Prostate gland (tissue), 2 donors: ENCODE results near the gene MNS1.

Source experiments
- POLR2AphosphoS5 ChIP-seq: sonication (generic); formaldehyde crosslinking; IDR thresholded peaks from one replicate; pipeline ENCODE4 v1.6.1; 2017; ENCODE audit warnings: antibody characterized with exemption
- TF ChIP-seq, protein P1 (sequence below), 4 experiments: fragments of 200-600 bp in 2 of 4; fragments of 450-650 bp in 2 of 4; sonication (generic) in 2 of 4; IDR thresholded peaks; 1 replicate in 3 of 4; 2 replicates in 1 of 4; pipeline ENCODE4 v1.5.1; 2016 to 2019; ENCODE audit warnings: antibody characterized with exemption in 4 of 4, mild to moderate bottlenecking in 2 of 4, moderate library complexity in 2 of 4

DNA sequence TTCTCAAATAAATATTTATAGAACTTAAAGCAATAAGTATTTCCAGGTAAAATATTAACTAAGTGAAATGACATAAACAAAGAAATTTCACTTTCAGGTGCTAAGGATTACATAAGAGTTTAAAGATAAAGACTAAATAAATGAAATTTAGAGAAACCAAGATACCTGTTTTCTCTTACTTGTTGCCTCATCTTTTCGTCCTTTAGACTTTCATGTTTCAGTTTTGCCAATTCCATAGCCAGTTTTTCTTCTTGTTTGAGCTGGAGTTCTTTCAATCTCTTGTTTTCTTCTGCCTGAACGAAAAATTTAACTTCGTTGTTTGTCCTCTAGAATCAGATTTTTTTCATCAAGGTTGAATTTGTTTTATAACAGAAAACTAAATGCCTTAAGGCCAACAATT is 8.7 kb downstream of the MNS1 start:
- no peak for TF ChIP-seq POLR2AphosphoS5
- TF ChIP-seq, protein P1, sequence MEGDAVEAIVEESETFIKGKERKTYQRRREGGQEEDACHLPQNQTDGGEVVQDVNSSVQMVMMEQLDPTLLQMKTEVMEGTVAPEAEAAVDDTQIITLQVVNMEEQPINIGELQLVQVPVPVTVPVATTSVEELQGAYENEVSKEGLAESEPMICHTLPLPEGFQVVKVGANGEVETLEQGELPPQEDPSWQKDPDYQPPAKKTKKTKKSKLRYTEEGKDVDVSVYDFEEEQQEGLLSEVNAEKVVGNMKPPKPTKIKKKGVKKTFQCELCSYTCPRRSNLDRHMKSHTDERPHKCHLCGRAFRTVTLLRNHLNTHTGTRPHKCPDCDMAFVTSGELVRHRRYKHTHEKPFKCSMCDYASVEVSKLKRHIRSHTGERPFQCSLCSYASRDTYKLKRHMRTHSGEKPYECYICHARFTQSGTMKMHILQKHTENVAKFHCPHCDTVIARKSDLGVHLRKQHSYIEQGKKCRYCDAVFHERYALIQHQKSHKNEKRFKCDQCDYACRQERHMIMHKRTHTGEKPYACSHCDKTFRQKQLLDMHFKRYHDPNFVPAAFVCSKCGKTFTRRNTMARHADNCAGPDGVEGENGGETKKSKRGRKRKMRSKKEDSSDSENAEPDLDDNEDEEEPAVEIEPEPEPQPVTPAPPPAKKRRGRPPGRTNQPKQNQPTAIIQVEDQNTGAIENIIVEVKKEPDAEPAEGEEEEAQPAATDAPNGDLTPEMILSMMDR (IDR thresholded peaks at IDR 0.05), result no peak
